NCI-H2029 treated with DMSO at 0.1 percent for 48 hours (cell line): ENCODE data around the gene CBLN3.

Experiments
- DNase-seq: peaks from one replicate; lab custom pipeline; 2025; lab: John Stamatoyannopoulos, UW

Gene CBLN3

DNA sequence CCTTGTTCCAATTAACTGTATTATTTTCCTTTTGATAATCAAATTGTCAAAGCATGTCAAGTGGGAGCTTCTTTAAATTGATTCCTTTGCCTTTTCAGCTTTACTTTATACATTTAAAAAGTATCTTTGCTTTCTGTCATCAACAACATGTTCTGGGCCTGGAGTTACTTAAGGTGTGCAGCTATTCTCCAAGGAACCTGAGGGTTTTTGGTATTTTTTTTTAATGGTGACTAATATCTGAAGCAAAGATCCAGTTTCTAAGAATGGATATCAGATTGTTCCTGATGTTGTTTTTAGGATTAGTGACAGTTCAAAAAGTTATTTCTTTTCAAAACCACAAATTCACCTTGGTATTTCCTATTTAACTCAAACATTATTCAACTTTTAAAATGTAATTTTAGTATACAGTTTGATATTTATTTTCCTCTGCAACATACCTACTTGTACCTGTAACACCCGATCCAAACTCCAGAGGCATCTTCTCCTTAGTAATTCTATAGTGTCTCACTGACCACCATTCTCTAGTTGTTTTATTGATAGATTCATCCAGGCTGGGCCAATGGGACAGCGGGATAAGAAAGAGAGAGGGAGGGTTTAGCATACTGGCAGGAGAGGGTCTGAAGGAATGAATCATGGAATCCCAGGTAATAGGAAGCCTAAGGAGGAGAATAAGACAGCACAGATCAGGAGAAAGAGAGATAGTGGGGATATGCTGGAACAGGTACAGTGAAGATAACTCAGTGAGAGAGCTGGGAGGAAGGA lies 3.1 kb downstream of the CBLN3 start:
- no peak for DNase-seq

DNA sequence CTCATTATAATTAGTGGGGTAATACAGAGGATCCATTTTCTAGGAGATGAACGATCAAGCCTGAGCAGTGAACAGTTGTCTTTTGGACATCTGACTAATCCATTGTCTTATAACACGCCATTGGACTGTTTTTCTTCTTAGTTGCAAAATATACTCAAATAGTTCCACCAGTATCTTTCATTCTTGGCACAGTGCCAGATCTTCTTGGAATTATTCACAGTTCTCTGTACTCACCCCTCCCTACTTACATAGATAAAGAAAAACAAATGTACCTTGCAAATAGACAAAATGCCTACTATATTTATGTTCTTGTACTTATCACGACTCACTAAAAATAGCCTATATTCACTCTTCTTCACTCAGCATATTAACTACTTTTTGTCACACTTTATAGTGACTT lies 3.8 kb downstream of the CBLN3 start:
- no peak for DNase-seq

GRCh38 chr14:24422694-24423601 lies 6.5 kb downstream of the CBLN3 start:
- no peak for DNase-seq

DNA sequence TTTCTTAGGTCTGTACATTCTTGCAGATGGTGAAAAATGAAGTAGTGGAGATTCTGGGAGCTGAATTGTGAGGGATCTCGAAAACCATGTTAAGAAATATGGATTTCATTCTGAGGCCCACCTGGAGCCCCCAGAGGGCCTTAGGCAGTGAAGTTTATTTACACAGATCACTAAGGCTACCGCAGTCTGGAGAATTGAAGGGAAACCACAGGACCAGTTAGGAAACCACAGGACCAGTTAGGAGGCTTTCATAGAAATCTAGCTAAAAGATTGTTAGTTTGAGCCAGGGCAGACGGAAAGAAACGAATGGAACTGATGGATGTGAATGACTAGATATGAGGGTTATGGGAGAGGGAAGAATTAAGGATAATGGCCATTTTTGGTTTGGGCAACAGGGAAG lies 7.2 kb downstream of the CBLN3 start:
- DNase-seq = no peak

DNA sequence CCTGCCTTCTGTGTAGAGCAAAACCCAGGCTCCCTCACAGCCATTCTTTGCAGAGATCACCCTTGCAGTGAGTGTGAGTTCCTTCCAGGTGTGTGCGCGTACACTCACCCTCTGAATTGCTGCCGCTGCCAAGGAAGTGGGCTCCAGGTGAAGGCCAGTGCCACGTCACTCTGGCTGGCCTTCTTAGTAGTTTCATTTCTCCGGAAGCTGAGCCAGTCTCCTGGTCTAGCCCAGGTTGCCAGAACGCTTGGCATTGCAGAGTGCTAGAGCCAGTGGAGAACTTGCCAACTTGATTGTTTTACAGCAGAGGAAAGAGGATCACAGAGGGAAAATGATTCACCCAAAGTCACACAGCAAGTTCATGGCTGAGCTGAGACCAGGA lies 11.0 kb downstream of the CBLN3 start:
- DNase-seq = no peak

GRCh38 chr14:24417832-24418491 lies 11.5 kb downstream of the CBLN3 start:
- DNase-seq = no peak

- DNase-seq = no peak
Observed at GRCh38 chr14:24416932-24417619, 12.4 kb downstream of the CBLN3 start.

- DNase-seq = no peak
Observed at GRCh38 chr14:24416254-24416931, 13.1 kb downstream of the CBLN3 start.

DNA sequence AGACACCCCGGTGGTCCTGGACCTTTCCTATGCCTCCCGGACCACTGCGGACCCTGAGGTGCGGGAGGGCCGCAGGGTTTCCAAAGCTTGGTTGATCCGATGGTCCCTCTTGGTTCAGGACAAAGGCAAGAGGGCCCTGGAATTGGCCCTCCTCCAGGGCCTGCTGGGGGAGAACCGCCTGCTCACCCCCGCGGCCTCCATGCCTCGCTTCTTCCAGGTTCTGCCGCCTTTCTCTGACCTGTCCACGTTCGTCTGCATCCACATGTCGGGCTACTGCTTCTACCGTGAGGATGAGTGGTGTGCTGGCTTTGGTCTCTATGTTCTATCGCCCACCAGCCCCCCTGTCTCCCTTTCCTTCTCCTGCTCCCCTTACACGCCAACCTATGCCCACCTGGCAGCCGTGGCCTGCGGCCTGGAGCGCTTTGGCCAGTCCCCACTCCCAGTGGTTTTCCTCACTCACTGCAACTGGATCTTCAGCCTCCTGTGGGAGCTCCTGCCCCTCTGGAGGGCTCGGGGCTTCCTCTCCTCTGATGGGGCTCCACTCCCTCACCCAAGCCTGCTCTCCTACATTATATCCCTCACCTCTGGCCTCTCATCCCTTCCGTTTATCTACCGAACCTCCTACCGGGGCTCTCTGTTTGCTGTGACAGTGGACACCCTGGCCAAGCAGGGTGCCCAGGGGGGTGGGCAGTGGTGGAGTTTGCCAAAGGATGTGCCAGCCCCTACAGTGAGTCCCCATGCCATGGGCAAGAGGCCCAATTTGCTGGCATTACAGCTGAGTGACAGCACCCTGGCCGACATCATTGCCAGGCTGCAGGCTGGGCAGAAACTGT lies 13.8 kb downstream of the CBLN3 start:
- no peak for DNase-seq

GRCh38 chr14:24414732-24415420 lies 14.6 kb downstream of the CBLN3 start:
- DNase-seq = no peak

- no peak for DNase-seq
Observed at GRCh38 chr14:24414077-24414476, 15.4 kb downstream of the CBLN3 start.

- DNase-seq = no peak
Observed at GRCh38 chr14:24411443-24412389, 17.8 kb downstream of the CBLN3 start.

DNA sequence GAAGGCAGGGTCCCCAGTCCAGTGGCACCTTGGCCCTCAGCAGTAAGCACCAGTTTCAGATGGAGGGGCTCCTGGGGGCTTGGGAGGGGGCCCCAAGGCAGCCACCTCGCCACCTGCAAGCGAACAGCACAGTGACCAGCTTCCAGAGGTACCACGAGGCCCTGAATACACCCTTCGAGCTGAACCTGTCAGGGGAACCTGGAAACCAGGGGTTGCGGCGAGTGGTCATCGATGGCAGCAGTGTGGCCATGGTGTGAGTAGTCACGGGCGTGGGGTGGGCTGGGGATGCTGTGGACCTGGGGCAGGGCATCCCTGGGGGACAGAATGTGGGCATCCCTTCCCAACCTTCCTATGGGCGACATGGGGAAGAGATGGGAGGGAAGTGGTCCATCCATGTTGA lies 19.5 kb downstream of the CBLN3 start:
- DNase-seq = no peak

DNA sequence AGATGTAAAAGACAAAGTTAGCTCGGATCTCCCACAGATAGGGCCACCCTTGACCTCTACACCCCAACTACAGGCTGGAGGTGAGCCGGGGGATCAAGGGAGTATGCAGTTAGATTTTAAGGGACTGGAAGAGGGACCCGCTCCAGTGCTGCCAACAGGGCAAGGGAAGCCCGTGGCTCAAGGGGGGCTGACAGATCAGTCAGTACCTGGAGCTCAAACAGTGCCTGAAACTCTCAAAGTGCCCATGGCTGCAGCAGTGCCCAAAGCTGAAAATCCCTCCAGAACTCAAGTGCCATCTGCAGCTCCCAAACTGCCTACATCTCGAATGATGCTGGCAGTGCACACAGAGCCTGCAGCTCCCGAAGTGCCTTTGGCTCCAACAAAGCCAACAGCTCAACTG lies 20.3 kb downstream of the CBLN3 start:
- no peak for DNase-seq

- no peak for DNase-seq
Observed at GRCh38 chr14:24408764-24409163, 20.7 kb downstream of the CBLN3 start.

- DNase-seq = no peak
Observed at GRCh38 chr14:24407608-24408325, 21.7 kb downstream of the CBLN3 start.

GRCh38 chr14:24406416-24406815 lies 23.1 kb downstream of the CBLN3 start:
- no peak for DNase-seq

DNA sequence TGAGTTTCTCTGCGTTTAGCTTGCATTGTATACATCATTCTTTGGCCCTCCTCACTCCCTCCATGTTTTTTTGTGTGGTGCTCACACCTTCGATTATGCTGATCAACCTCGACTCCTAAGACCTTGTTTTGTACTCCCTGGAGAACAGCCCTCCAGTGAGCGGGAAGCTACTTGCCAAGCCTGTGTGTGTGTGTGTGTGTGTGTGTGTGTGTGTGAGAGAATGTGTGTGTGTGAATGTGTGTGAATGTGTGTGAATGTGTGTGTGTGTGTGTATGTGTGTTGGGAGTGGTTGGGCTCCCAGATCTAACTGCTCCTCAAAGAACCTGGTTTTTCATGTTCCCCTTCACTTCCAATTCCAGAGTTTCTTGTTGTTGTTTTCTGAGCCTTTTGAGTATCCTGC lies 24.7 kb downstream of the CBLN3 start:
- DNase-seq = no peak
